PC-3 (cell line): Measurements from ENCODE around the gene COA6. TPM values are rescaled to one million over a fixed set of nuclear protein-coding genes. Genes with fewer than 3 reads are reported as not detected.

ENCODE experiments used
- ATAC-seq: fragments of 200-7000 bp; cut with Tn5 transposase; 2 replicates; pipeline ENCODE4 v1.9.1; 2020; ENCODE audit warnings: mild to moderate bottlenecking, moderate library complexity
- BruUV-seq: library from RNA; stranded (reverse); fragments of 400-500 nt; replicated peaks from 2 replicates; lab custom pipeline; 2021; lab: Mats Ljungman, UMichigan
- CTCF ChIA-PET: fragments of 300-600 bp; sonication (Branson Sonifier 250); formaldehyde crosslinking; loops from one replicate; lab custom pipeline; 2022; ENCODE audit warnings: antibody characterized with exemption; lab: Charles Lee
- POLR2A ChIA-PET: fragments of 300-600 bp; sonication (Branson Sonifier 250); formaldehyde crosslinking; loops from one replicate; lab custom pipeline; 2022; ENCODE audit warnings: antibody characterized with exemption; ENCODE audit not compliant: unreplicated experiment; lab: Charles Lee
- DNase-seq: peaks from one replicate; pipeline ENCODE4 v3.0.0-alpha.2; 2015
- H2AFZ ChIP-seq: fragments of 300-600 bp; sonication (generic); 2 replicates; pipeline ENCODE4 v1.6.0; 2016; ENCODE audit warnings: antibody characterized with exemption, low read length
- H3F3A ChIP-seq: fragments of 300-600 bp; sonication (generic); one replicate; pipeline ENCODE4 v1.6.0; 2017; ENCODE audit warnings: antibody characterized with exemption, low read length, control low read depth, mild to moderate bottlenecking; ENCODE audit not compliant: unreplicated experiment
- H3K27ac ChIP-seq: fragments of 300-600 bp; sonication (generic); 2 replicates; pipeline ENCODE4 v1.5.1; 2016; ENCODE audit warnings: mild to moderate bottlenecking, low read length
- H3K27me3 ChIP-seq: fragments of 300-600 bp; sonication (generic); 2 replicates; pipeline ENCODE4 v1.6.1; 2016; ENCODE audit warnings: low read length, mixed read lengths
- H3K36me3 ChIP-seq: fragments of 300-600 bp; sonication (generic); 2 replicates; pipeline ENCODE4 v1.6.1; 2016; ENCODE audit warnings: low read depth, mixed run types, low read length, mixed read lengths
- H3K4me1 ChIP-seq: fragments of 300-600 bp; sonication (generic); 2 replicates; pipeline ENCODE4 v1.5.1; 2016; ENCODE audit warnings: low read length; ENCODE audit not compliant: insufficient read depth
- H3K4me2 ChIP-seq: fragments of 300-600 bp; sonication (generic); 2 replicates; pipeline ENCODE4 v1.6.0; 2016; ENCODE audit warnings: low read length
- H3K4me3 ChIP-seq: fragments of 300-600 bp; sonication (generic); 2 replicates; pipeline ENCODE4 v1.5.1; 2016; ENCODE audit warnings: mild to moderate bottlenecking, low read length, mixed read lengths
- H3K79me2 ChIP-seq: fragments of 300-600 bp; sonication (generic); 2 replicates; pipeline ENCODE4 v1.6.1; 2017; ENCODE audit warnings: low read length, mixed read lengths
- H3K9ac ChIP-seq: fragments of 300-600 bp; sonication (generic); 2 replicates; pipeline ENCODE4 v1.6.0; 2016; ENCODE audit warnings: mild to moderate bottlenecking, low read length
- H3K9me2 ChIP-seq: fragments of 300-600 bp; sonication (generic); replicated peaks from 2 replicates; pipeline ENCODE4 v1.6.1; 2016; ENCODE audit warnings: mixed run types, low read length, mixed read lengths
- H3K9me3 ChIP-seq: fragments of 300-600 bp; sonication (generic); 2 replicates; pipeline ENCODE4 v1.6.1; 2016; ENCODE audit warnings: low read length, mixed read lengths
- H4K20me1 ChIP-seq: fragments of 300-600 bp; sonication (generic); 2 replicates; pipeline ENCODE4 v1.6.1; 2016; ENCODE audit warnings: low read length, mixed read lengths
- EZH2 ChIP-seq: fragments of 300-600 bp; sonication (generic); IDR thresholded peaks from one replicate; pipeline ENCODE4 v1.6.1; 2017; ENCODE audit warnings: antibody characterized with exemption, mild to moderate bottlenecking, low read length; ENCODE audit not compliant: unreplicated experiment
- EZH2phosphoT487 ChIP-seq: fragments of 300-600 bp; sonication (generic); IDR thresholded peaks from 2 replicates; pipeline ENCODE4 v1.6.1; 2018; ENCODE audit warnings: mild to moderate bottlenecking, antibody characterized with exemption, low read length, borderline replicate concordance
- intact Hi-C: fragments of 100-400 bp; cut with micrococcal nuclease; formaldehyde crosslinking; loops from 2 replicates; pipeline ENCODE4 v1.9.0; 2023
- total RNA-seq: library from RNA; depleted of rRNA; stranded (reverse); fragments of >200 nt; gene quantifications from 2 replicates; pipeline ENCODE4 v1.2.3, GENCODE V29; 2014
- TF ChIP-seq, protein P1 (sequence below): fragments of 300-600 bp; sonication (generic); conservative IDR thresholded peaks from 2 replicates; pipeline ENCODE4 v1.5.1; 2017; ENCODE audit warnings: antibody characterized with exemption, low read depth, mild to moderate bottlenecking, low read length

COA6 gene
- total RNA-seq, 1 experiment from 2014 or later: 43.1 TPM

DNA sequence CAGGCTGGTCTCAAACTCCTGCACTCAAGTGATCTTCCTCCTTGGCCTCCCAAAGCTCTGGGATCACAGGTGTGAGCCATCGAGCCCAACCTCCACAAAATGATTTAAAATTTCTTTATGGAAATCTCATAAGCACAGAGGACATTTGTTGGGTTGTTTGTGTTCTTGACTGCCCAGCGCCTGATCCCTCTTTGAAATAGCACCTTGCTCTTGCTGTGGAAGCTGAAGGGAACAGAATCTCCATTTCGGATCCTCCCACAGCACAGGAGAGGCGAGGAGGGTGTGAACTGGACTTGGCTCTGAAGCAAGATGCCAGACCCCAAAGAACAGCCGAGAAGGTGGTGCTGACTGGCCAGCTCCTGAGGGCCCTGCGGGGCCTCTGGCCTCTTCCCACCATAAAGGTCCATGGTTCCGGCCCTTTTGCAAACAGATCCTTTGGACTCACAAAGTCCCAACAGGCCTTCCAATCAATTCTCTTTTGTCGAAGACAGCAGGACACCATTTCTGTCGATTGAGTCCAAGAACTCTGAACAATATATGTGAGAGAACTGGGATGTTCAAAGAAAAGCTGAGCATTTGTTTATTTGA, 45.6 kb upstream of the COA6 start:
- POLR2A ChIA-PET: no interaction called here
- CTCF ChIA-PET: no interaction called here

DNA sequence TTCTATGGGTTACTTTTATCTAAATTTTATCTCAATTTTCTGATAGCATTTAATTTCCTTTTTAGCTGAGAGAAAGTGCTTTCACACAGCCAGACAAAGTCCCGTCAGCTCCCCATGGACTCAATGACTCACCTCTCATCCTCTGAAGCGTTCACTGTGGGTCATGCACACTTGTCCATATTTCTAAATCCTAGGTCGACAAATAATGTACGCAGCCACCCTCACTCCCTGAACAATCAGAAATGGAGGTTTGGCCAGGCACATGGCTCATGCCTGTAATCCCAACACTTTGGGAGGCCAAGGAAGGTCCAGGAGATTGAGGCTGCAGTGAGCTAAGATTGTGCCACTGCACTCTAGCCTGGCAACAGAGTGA, 42.4 kb upstream of the COA6 start:
- Histone ChIP-seq H3K79me2 (no peaks in the 10 kb centered on the region), H3K27ac (no peak overlapping the region), H4K20me1 (no peaks in the 10 kb centered on the region), H3K9me3 (peaks cover under 1% of the 10 kb centered on the region; the same call in 1 of the 2 replicates), H3F3A (no peaks in the 10 kb centered on the region), H3K9ac (no peak overlapping the region), H3K4me2 (no peak overlapping the region), H2AFZ (no peak overlapping the region), H3K4me3 (no peak overlapping the region), H3K36me3 (no peaks in the 10 kb centered on the region), H3K27me3 (no peaks in the 10 kb centered on the region), H3K4me1 (no peaks in the 10 kb centered on the region), H3K9me2 (no peaks in the 10 kb centered on the region)
- ATAC-seq (no peak), DNase-seq (no peak)
- BruUV-seq: no TSS peak
- TF ChIP-seq, protein P1, sequence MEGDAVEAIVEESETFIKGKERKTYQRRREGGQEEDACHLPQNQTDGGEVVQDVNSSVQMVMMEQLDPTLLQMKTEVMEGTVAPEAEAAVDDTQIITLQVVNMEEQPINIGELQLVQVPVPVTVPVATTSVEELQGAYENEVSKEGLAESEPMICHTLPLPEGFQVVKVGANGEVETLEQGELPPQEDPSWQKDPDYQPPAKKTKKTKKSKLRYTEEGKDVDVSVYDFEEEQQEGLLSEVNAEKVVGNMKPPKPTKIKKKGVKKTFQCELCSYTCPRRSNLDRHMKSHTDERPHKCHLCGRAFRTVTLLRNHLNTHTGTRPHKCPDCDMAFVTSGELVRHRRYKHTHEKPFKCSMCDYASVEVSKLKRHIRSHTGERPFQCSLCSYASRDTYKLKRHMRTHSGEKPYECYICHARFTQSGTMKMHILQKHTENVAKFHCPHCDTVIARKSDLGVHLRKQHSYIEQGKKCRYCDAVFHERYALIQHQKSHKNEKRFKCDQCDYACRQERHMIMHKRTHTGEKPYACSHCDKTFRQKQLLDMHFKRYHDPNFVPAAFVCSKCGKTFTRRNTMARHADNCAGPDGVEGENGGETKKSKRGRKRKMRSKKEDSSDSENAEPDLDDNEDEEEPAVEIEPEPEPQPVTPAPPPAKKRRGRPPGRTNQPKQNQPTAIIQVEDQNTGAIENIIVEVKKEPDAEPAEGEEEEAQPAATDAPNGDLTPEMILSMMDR: no peak
- TF ChIP-seq EZH2 (no peak), EZH2phosphoT487 (no peak)
- intact Hi-C loops: no loop called here
- CTCF ChIA-PET: no interaction called here
- POLR2A ChIA-PET: no interaction called here

More for the DNA sequence above, 45.6 kb upstream of the COA6 start:
- DNase-seq (no peak), ATAC-seq (no peak)
- intact Hi-C loops: loop anchor here (2.0 to 5.0 kb wide), 2 partner anchors 19 to 215 kb away; no protein-coding TSS in a partner anchor
- Histone ChIP-seq H3K4me2 (no peak overlapping the region), H3K36me3 (no peaks in the 10 kb centered on the region), H3K9ac (no peak overlapping the region), H2AFZ (no peak overlapping the region), H3K4me3 (no peak overlapping the region), H3F3A (no peaks in the 10 kb centered on the region), H4K20me1 (no peaks in the 10 kb centered on the region), H3K9me3 (no peaks in the 10 kb centered on the region), H3K79me2 (no peaks in the 10 kb centered on the region), H3K4me1 (no peaks in the 10 kb centered on the region), H3K9me2 (no peaks in the 10 kb centered on the region), H3K27me3 (no peaks in the 10 kb centered on the region), H3K27ac (no peak overlapping the region)
- no peak for TF ChIP-seq EZH2
- BruUV-seq: no TSS peak

DNA sequence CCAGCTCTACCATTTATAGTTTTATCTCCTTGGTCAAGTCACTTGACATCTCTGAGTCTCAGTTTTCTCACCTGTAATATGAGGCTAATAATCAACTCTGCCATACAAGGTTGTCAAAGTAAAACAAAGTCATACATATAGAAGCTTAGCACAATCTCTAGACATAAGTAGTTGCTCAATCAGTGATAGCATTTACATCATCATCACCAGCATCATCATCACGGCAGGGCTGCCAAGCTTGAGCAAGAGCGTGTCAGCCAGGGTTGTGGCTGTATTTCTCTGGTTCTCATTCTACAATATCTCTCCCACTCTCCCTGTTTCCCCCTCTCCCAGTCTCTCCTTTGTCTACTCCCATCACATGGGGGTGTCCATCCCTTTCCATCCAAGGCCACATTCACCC, 41.7 kb upstream of the COA6 start:
- intact Hi-C loops: no loop called here
- no peak for ATAC-seq
- H3K36me3 ChIP-seq: no peaks in the 10 kb centered on the region

More for the DNA sequence above, 41.7 kb upstream of the COA6 start:
- Histone ChIP-seq H3K9me2 (no peaks in the 10 kb centered on the region), H3K4me1 (no peaks in the 10 kb centered on the region), H3K27ac (no peak overlapping the region), H3F3A (no peaks in the 10 kb centered on the region), H4K20me1 (no peaks in the 10 kb centered on the region), H3K4me3 (no peak overlapping the region), H3K27me3 (no peaks in the 10 kb centered on the region), H3K4me2 (no peak overlapping the region), H3K9me3 (peaks cover 7% of the 10 kb centered on the region; the same call in 1 of the 2 replicates), H2AFZ (no peak overlapping the region), H3K9ac (no peak overlapping the region), H3K79me2 (no peaks in the 10 kb centered on the region)
- TF ChIP-seq EZH2 (no peak), EZH2phosphoT487 (no peak)
- TF ChIP-seq, protein P1: no peak
- no peak for DNase-seq
- CTCF ChIA-PET: no interaction called here
- POLR2A ChIA-PET: no interaction called here
- no TSS peak for BruUV-seq
